LNCaP clone FGC (cell line): ENCODE measurements around the gene NPIPB6.
A peak's percentile ranks its signal among the peaks of the same experiment; 100 is the strongest.

Source experiments
- DNase-seq: peaks from one replicate; pipeline ENCODE4 v3.0.0-alpha.2; 2011; ENCODE audit warnings: low read depth
- H3K4me3 ChIP-seq: 2 replicates; pipeline ENCODE4 v1.5.1; 2011; ENCODE audit warnings: mild to moderate bottlenecking, low read depth, low read length, control low read depth
- TF ChIP-seq, protein P1 (sequence below): IDR thresholded peaks from 2 replicates; pipeline ENCODE4 v1.5.1; 2012; ENCODE audit warnings: mild to moderate bottlenecking; ENCODE audit not compliant: control insufficient read depth, insufficient read depth; ENCODE audit errors: extremely low read depth

The NPIPB6 gene

DNA sequence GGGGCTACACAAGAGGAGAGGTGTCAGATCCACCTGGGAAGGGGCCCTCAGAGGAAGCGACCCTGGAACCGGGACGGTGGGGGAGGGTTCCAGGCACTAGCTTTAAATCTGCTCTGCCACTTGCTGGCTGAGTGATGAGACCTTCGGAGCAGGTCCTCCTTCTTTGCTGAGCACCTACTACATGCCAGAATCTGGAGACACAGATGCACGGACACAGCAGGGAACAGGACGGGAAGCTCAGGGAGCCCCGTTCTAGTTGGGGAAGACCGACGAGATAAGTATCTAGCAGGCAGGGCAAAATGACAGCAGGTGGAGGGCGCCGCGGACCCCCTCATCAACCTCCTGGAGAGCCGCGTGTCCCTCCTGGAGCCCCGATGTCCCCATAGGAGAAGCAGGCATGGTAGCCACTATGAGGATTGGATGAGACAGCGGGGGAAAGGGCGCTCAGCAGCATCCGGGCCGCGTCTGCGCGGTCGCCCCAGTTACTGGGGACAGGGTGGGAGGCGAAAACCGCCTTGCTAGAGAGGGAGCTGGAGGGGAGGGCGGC is 43.8 kb downstream of the NPIPB6 start:
- TF ChIP-seq, protein P1, sequence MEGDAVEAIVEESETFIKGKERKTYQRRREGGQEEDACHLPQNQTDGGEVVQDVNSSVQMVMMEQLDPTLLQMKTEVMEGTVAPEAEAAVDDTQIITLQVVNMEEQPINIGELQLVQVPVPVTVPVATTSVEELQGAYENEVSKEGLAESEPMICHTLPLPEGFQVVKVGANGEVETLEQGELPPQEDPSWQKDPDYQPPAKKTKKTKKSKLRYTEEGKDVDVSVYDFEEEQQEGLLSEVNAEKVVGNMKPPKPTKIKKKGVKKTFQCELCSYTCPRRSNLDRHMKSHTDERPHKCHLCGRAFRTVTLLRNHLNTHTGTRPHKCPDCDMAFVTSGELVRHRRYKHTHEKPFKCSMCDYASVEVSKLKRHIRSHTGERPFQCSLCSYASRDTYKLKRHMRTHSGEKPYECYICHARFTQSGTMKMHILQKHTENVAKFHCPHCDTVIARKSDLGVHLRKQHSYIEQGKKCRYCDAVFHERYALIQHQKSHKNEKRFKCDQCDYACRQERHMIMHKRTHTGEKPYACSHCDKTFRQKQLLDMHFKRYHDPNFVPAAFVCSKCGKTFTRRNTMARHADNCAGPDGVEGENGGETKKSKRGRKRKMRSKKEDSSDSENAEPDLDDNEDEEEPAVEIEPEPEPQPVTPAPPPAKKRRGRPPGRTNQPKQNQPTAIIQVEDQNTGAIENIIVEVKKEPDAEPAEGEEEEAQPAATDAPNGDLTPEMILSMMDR: no peak
- no peak overlapping the region for H3K4me3 ChIP-seq

DNA sequence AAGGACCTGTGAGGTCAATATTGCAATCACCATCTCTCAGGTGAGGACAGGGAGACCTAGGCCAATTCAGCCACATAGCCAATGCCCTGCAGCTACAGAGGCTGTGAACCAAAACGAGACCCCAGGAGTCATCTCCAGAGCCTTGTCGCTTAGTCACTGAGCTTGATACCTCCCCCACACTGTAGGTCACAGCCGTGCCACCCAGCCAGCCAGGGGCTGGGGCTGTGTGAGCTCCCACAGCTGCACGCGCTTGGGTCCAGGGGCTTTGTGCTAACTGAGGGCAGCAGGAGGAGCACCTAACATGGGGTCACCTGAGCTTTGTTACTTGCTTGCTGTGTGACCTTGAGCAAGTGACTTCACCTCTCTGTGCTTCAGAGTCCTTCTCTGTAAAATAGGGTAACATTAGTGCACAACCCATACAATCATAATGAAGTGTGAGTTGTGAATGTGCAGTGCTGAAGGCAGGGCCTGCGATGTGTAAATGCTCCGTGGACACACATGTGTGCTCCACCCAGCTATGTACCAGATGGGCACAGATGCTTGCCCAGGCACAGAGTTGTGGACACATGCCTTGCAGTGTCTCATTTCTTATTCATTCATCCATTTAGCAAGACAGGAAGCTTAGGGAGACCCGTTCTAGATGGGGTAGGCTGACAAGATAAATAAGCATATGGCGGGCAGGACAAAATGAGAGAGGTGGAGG is 45.1 kb downstream of the NPIPB6 start:
- no peak overlapping the region for H3K4me3 ChIP-seq
- no peak for DNase-seq
- TF ChIP-seq, protein P1: no peak

More for the DNA sequence above, 43.8 kb downstream of the NPIPB6 start:
- DNase-seq: no peak

DNA sequence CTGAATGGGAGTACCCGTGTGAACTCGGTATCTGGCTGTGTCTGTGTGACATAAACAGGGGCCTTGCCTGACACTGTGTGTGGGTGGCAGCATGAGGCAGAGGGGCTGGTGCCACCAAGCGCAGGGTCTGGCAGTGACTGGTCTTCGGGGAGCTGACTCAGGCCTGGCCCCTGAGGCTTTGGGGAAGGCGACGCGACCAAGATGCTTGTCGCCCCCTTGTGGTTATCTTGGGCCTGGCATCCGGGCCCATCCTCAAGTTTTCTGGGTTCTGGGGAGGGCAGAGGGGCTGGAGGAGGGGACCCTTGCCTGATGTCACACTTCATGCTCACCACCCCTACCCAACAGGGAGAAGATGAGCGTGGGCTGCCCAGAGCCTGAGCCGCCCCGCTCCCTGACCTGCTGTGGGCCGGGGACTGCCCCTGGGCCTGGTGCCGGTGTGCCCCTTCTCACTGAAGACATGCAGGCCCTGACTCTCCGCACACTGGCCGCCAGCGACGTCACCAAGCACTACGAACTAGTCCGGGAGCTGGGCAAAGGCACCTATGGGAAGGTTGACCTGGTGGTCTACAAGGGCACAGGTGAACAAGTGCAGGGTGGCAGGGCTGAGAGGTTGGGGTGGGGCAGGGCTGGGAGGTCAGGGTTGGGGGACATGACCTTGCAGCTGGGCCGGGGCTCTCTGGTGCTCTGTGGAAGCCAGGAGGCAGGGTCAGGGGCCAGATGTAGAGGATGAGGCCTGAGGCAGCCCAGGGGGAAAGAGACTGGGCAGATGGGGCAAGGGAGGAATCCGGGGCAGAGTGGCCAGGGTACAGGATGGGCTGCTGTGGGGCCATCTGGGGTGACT is 46.0 kb downstream of the NPIPB6 start:
- TF ChIP-seq, protein P1: peak; percentile 72
- no peak for DNase-seq
- no peak overlapping the region for H3K4me3 ChIP-seq

DNA sequence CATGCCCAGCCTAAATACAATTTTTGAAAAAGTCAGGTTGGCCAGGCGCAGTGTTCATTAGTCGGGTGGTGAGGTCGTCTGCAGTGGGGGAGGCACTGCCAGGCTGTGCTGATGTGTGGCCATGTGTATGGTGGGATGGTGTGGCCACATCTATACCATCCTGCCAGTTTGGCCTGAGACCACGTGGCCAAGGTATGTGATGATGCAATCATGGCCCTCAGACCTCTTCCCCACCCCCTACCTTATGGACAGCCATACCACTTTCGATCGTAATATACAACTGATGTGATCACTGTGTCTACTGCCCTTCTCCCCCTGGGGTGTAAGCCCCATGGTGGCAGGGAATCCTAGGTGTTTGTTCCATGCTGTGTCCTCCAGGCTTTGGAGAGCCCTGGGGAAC is 47.3 kb downstream of the NPIPB6 start:
- TF ChIP-seq, protein P1: no peak
- no peak for DNase-seq
- H3K4me3 ChIP-seq: no peak overlapping the region

DNA sequence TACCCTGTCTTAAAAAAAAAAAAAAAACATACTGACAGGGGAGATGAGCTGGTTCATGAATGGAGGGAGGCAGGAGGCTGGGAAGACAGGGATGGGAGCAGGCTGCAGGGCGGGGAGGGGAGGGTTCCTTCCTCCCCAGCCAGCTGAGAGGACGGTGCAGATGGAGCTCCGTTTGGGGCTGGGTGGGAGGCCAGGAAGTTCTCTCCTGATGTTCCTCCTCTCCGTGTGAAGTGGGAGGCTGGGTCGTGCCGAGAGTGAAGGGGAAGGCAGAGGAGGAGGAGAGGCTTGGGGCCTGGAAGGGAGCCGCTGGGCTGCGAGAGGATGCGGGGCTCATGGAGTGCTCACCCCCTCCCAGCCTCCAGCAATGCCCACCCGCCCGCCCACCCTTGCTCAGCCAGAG is 49.7 kb downstream of the NPIPB6 start:
- TF ChIP-seq, protein P1: no peak
- no peak for DNase-seq
- no peak overlapping the region for H3K4me3 ChIP-seq

DNA sequence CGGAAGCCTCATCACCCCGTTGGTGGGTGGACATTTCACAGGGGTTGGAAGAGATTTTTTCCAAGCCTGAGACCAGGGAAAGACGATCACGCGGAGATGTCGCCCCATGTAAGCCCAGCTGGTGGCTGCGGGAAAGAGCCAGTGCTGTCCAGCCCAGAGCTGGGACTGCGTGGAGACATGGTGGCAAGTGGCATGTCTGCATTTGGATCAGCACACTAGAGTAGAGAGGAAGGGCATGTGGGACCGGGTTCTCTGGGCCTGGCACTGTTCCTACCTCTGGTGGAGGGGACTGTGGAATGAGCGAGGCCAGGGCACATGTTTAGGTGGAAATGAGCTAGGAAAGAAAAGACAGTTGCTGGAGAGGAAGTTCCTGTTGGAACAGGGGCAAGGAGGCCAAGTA is 51.0 kb downstream of the NPIPB6 start:
- TF ChIP-seq, protein P1: no peak
- DNase-seq: no peak
- no peak overlapping the region for H3K4me3 ChIP-seq
